Right forelimb (tissue), 1 donor: ENCODE results near the gene PSMG3.

Source experiments
- DNase-seq: peaks from one replicate; pipeline ENCODE4 v3.0.0-alpha.2; 2018

PSMG3 gene

GRCh38 chr7:1542841-1543747 lies 26.7 kb downstream of the PSMG3 start:
- DNase-seq, result no peak

GRCh38 chr7:1542329-1542728 lies 27.5 kb downstream of the PSMG3 start:
- DNase-seq, result no peak

- no peak for DNase-seq
Measured at GRCh38 chr7:1541431-1542162, 28.2 kb downstream of the PSMG3 start.

- DNase-seq, result no peak
Measured at GRCh38 chr7:1540776-1541271, 29.0 kb downstream of the PSMG3 start.

- no peak for DNase-seq
Measured at GRCh38 chr7:1539882-1540775, 29.7 kb downstream of the PSMG3 start.

- no peak for DNase-seq
Measured at GRCh38 chr7:1539181-1539881, 30.5 kb downstream of the PSMG3 start.

- no peak for DNase-seq
Measured at GRCh38 chr7:1538544-1539180, 31.2 kb downstream of the PSMG3 start.

GRCh38 chr7:1537535-1538412 lies 32.1 kb downstream of the PSMG3 start:
- DNase-seq, result peak; percentile 88

- peak; percentile 95 for DNase-seq
Measured at GRCh38 chr7:1536743-1537534, 32.9 kb downstream of the PSMG3 start.

- DNase-seq, result no peak
Measured at GRCh38 chr7:1536455-1536742, 33.4 kb downstream of the PSMG3 start.

GRCh38 chr7:1535701-1536454 lies 34.0 kb downstream of the PSMG3 start:
- no peak for DNase-seq

- no peak for DNase-seq
Measured at GRCh38 chr7:1535100-1535458, 34.8 kb downstream of the PSMG3 start.

GRCh38 chr7:1534330-1535099 lies 35.3 kb downstream of the PSMG3 start:
- DNase-seq, result no peak

GRCh38 chr7:1533547-1534329 lies 36.1 kb downstream of the PSMG3 start:
- DNase-seq, result no peak

- DNase-seq, result no peak
Measured at GRCh38 chr7:1533255-1533546, 36.6 kb downstream of the PSMG3 start.

- no peak for DNase-seq
Measured at GRCh38 chr7:1532456-1533254, 37.2 kb downstream of the PSMG3 start.

- DNase-seq, result no peak
Measured at GRCh38 chr7:1531979-1532455, 37.8 kb downstream of the PSMG3 start.
